Spleen (tissue), 11 donors: ENCODE data around the gene RGMA. TPM values are rescaled to one million over a fixed set of nuclear protein-coding genes. Genes with fewer than 3 reads are reported as not detected.
"Not testable (repeated sequence)": the region's sequence is repeated elsewhere in the genome, so short reads cannot be mapped to it uniquely, and the experiment has no call there.

Experiments
- DNase-seq: peaks from one replicate; pipeline ENCODE4 v3.0.0-alpha.2; 2020
- H3K27ac ChIP-seq, 8 donors: fragments of 200-600 bp; sonication (generic) in 7 of 8; 1 replicate in 4 of 8; 2 replicates in 4 of 8; pipeline versions ENCODE4 v1.5.0 to v1.8.0; 2016 to 2021; ENCODE audit warnings: inconsistent platforms in 4 of 8, mild to moderate bottlenecking in 4 of 8, moderate library complexity in 1 of 8
- H3K27me3 ChIP-seq, 7 donors: fragments of 200-600 bp; sonication (generic) in 6 of 7; replicated peaks in 1 of 7; 1 replicate in 4 of 7; 2 replicates in 3 of 7; pipeline versions ENCODE4 v1.5.0 to v1.8.0; 2016 to 2021; ENCODE audit warnings: inconsistent platforms in 3 of 7, mild to moderate bottlenecking in 1 of 7
- H3K36me3 ChIP-seq, 6 donors: fragments of 200-600 bp; sonication (generic) in 5 of 6; 1 replicate in 4 of 6; 2 replicates in 2 of 6; pipeline versions ENCODE4 v1.5.0 to v1.8.0; 2016 to 2021; ENCODE audit warnings: inconsistent platforms in 2 of 6
- H3K4me1 ChIP-seq, 6 donors: fragments of 200-600 bp; sonication (generic) in 5 of 6; 1 replicate in 3 of 6; 2 replicates in 3 of 6; pipeline versions ENCODE4 v1.5.0 to v1.8.0; 2016 to 2021; ENCODE audit warnings: inconsistent platforms in 3 of 6
- H3K4me3 ChIP-seq, 8 donors: fragments of 200-600 bp; sonication (generic) in 7 of 8; 1 replicate in 4 of 8; 2 replicates in 4 of 8; pipeline versions ENCODE4 v1.5.0 to v1.8.0; 2016 to 2021; ENCODE audit warnings: inconsistent platforms in 4 of 8, mild to moderate bottlenecking in 4 of 8, moderate library complexity in 2 of 8
- H3K9me3 ChIP-seq, 8 donors: fragments of 200-600 bp; sonication (generic) in 7 of 8; 1 replicate in 4 of 8; 2 replicates in 4 of 8; pipeline versions ENCODE4 v1.5.0 to v1.8.0; 2016 to 2021; ENCODE audit warnings: inconsistent platforms in 4 of 8
- POLR2A ChIP-seq, 3 donors: fragments of 450-650 bp; IDR thresholded peaks; one replicate each; pipeline ENCODE4 v1.5.1; 2017; ENCODE audit warnings: antibody characterized with exemption in 3 of 3, mild to moderate bottlenecking in 1 of 3
- POLR2AphosphoS5 ChIP-seq, 3 donors: sonication (generic); formaldehyde crosslinking; IDR thresholded peaks; one replicate each; pipeline ENCODE4 v1.5.1; 2017; ENCODE audit warnings: antibody characterized with exemption in 3 of 3
- WGBS, 5 donors: extraction: QIAGEN DNeasy Blood & Tissue Kit in 3 of 5; methylation state at CpG; one replicate each; pipeline versions ENCODE4 v1.1.5 to v1.1.7; 2013 to 2018; 5-methylcytosine and 5-hydroxymethylcytosine counted together
- intact Hi-C: fragments of 100-400 bp; cut with DNase I; formaldehyde crosslinking; loops from one replicate; pipeline ENCODE4 v1.15.0; 2023; ENCODE audit warnings: low total_unique reads
- polyA plus RNA-seq, 3 donors: library from polyadenylated mRNA; stranded (reverse); fragments of 200-250 nt; gene quantifications; one replicate each; pipeline ENCODE4 v1.2.1, GENCODE V29; 2013
- total RNA-seq, 7 donors: library from RNA; depleted of rRNA in 3 of 7; stranded (reverse); fragments of >200 nt in 3 of 7; fragmentation: NEBNext Ultra II Directional in 4 of 7; extraction: Animal tissue kit (Norgen Biotek cat#: 25700) in 4 of 7; gene quantifications; one replicate each; pipeline versions ENCODE4 v1.1.0 to v1.2.1, GENCODE V29; 2016 to 2021
- TF ChIP-seq, protein P1 (sequence below), 11 experiments: fragments of 200-600 bp in 7 of 11; fragments of 450-650 bp in 4 of 11; sonication (generic) in 4 of 11; IDR thresholded peaks in 8 of 11; conservative IDR thresholded peaks in 3 of 11; 1 replicate in 7 of 11; 2 replicates in 4 of 11; pipeline versions ENCODE4 v1.4.0 to v1.8.0; 2016 to 2021; ENCODE audit warnings: antibody characterized with exemption in 11 of 11, inconsistent platforms in 4 of 11, mild to moderate bottlenecking in 1 of 11
- donor health status: healthy with polysubstance abuse.
- donor health status: DM: no; HTN: no; CAD: no; lungs with moderate emphysema.
- donor health status: DM: no; HTN: no; CAD: no.
- donor health status: Bipolar disorder and iron deficiency.
- donor health status: healthy.
- donor health status: DM: no; HTN: no; CAD: no.
- donor health status: DM: yes; HTN: yes; CAD: no.

RGMA gene
- total and polyA plus RNA-seq, 10 donors: 0.37 to 3.1 (median 1.2) TPM

DNA sequence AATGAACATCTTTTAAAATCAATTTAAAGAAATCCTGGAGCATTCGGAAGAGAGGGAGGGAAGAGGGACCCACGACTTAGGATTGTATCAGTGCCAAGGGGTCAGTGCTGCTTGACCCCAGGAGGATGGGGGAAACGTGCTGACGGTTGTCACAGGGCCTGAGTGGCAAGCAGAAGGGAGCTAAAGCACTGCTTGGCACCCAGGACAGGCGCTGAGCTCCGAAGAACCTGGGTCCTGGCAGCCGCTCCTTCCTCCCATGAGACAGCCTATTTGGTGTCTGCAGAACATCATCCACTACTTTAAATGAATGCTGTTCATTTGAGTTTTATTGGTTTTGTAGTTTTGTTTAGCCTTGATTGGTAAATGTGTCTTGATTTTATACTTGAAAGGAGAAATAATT is 54.5 kb downstream of the RGMA start:
- no peaks in the 10 kb centered on the region for H3K36me3 ChIP-seq
- 78 to 87% (median 85%) methylated on average over 7 of the region's 7 CpGs for WGBS, 5 donors
- DNase-seq: no peak
- no peaks in the 10 kb centered on the region for H3K9me3 ChIP-seq
- TF ChIP-seq POLR2AphosphoS5 (IDR thresholded peaks at IDR 0.05) (no peak), POLR2A (IDR thresholded peaks at IDR 0.05) (no peak)
- TF ChIP-seq, protein P1, sequence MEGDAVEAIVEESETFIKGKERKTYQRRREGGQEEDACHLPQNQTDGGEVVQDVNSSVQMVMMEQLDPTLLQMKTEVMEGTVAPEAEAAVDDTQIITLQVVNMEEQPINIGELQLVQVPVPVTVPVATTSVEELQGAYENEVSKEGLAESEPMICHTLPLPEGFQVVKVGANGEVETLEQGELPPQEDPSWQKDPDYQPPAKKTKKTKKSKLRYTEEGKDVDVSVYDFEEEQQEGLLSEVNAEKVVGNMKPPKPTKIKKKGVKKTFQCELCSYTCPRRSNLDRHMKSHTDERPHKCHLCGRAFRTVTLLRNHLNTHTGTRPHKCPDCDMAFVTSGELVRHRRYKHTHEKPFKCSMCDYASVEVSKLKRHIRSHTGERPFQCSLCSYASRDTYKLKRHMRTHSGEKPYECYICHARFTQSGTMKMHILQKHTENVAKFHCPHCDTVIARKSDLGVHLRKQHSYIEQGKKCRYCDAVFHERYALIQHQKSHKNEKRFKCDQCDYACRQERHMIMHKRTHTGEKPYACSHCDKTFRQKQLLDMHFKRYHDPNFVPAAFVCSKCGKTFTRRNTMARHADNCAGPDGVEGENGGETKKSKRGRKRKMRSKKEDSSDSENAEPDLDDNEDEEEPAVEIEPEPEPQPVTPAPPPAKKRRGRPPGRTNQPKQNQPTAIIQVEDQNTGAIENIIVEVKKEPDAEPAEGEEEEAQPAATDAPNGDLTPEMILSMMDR (IDR thresholded peaks at IDR 0.05 in 8 of 11, conservative IDR thresholded peaks at IDR 0.05 in 3 of 11): no peak
- intact Hi-C loops: loop anchor here (10.0 kb wide), 1 partner anchor 1090 kb away; no protein-coding TSS in a partner anchor
- H3K4me1 ChIP-seq: peaks cover 6 to 43% (median 26%) of the 10 kb centered on the region in 6 donors
- H3K4me3 ChIP-seq: no peak overlapping the region
- no peak overlapping the region for H3K27ac ChIP-seq
- peaks cover 0 to 14% (median 0%) of the 10 kb centered on the region in 7 donors for H3K27me3 ChIP-seq

DNA sequence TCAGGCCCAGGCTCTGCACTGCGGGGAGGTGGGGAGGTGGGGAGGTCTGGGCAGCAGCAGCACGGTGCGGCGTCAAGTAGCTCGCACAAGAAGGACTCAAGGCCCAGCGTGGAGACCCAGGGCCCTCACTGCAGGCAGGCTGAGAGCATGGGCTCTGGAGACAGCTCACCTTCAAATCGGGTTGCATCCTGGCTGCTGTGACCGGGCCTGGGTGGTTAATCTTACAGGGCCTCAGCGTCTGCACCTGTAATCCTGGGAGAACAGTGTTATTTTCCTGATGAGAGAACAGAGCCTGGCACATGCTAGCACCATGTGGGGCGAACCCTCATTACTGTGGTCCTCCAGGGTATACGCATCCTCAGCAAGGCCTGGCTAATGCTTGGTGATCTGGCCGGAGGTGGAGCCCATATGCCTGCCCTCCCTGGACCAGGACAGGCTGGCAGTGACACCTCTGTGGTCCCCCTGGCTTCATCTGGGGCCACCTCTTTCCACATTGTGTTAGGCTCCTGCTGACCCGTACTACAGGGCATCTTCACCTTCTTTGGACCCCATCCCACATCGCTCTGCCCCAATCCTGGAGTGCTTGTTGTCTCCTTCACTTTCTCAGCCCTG is 55.5 kb downstream of the RGMA start:
- H3K27me3 ChIP-seq: peaks cover 0 to 14% (median 0%) of the 10 kb centered on the region in 7 donors
- no peaks in the 10 kb centered on the region for H3K9me3 ChIP-seq
- intact Hi-C loops: loop anchor here (10.0 kb wide), 1 partner anchor 1091 kb away; no protein-coding TSS in a partner anchor
- no peak for DNase-seq
- H3K4me3 ChIP-seq: no peak overlapping the region
- TF ChIP-seq POLR2A (IDR thresholded peaks at IDR 0.05) (no peak), POLR2AphosphoS5 (IDR thresholded peaks at IDR 0.05) (no peak)
- TF ChIP-seq, protein P1 (IDR thresholded peaks at IDR 0.05 in 8 of 11, conservative IDR thresholded peaks at IDR 0.05 in 3 of 11): no peak
- H3K36me3 ChIP-seq: no peaks in the 10 kb centered on the region
- WGBS, 5 donors: 88 to 98% (median 91%) methylated on average over 13 to 14 of the region's 14 CpGs
- peaks cover 6 to 52% (median 34%) of the 10 kb centered on the region in 6 donors for H3K4me1 ChIP-seq
- H3K27ac ChIP-seq: no peak overlapping the region

DNA sequence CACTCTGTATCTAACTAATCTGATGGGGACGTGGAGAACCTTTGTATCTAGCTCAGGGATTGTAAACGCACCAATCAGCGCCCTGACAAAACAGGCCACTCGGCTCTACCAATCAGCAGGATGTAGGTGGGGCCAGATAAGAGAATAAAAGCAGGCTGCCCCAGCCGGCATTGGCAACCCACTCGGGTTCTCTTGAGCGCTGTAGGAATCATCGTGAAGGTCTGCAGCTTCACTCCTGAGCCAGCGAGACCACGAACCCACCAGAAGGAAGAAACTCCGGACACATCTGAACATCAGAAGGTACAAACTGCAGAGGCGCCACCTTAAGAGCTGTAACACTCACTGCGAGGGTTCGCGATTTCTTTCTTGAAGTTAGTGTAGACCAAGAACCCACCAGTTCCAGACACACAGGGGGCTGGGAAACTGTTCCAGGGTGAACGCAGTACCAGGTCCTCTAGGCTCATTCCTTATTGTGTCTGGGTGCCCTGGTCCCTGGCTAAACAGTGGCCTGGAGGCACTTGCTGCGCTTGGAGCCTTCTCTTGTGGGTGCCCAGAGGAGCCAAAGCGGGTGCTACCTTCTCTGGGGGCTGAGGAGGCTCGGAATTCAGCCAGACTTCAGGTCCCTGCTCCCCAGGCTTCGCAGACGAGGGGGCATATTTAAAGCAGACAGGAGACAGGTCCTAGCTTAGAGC is 56.4 kb downstream of the RGMA start:
- not testable (repeated sequence) for H3K4me3 ChIP-seq, H3K27ac ChIP-seq, H3K9me3 ChIP-seq, H3K36me3 ChIP-seq, DNase-seq
- peaks cover 0 to 14% (median 0%) of the 10 kb centered on the region in 7 donors for H3K27me3 ChIP-seq
- intact Hi-C loops: loop anchor here (10.0 kb wide), 1 partner anchor 1092 kb away; no protein-coding TSS in a partner anchor
- H3K4me1 ChIP-seq: peaks cover 6 to 58% (median 40%) of the 10 kb centered on the region in 6 donors
- WGBS, 5 donors: 82 to 90% (median 87%) methylated on average over 20 to 21 of the region's 21 CpGs

DNA sequence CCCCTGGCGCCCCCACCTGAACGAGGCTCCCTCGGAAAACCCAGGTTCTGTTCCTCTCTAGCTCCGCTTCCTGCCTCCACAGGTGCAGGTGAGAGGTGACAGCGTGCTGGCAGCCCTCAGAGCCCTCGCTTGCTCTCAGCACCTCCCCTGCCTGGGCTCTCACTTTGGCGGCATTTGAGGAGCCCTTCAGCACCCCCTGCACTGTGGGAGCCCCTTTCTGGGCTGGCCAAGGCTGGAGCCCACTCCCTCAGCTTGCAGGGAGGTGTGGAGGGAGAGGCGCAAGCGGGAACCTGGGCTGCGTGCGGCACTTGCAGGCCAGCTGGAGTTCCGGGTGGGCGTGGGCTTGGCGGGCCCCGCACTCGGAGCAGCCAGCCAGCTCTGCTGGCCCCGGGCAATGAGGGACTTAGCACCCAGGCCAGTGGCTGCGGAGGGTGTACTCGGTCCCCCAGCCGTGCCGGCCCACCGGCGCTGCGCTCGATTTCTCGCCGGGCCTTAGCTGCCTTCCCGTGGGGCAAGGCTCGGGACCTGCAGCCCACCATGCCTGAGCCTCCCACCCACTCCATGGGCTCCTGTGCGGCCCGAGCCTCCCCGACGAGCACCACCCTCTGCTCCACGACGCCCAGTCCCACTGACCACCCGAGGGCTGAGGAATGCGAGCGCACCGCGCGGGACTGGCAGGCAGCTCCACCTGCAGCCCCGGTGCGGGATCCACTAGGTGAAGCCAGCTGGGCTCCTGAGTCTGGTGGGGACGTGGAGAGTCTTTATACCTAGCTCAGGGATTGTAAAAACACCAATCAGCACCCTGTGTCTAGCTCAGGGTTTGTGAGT is 57.2 kb downstream of the RGMA start:
- not testable (repeated sequence) for H3K9me3 ChIP-seq, DNase-seq, H3K4me3 ChIP-seq, H3K27ac ChIP-seq
- Histone ChIP-seq H3K36me3 (peaks cover 0 to 15% (median 7%) of the 10 kb centered on the region in 6 donors), H3K4me1 (peaks cover 6 to 58% (median 47%) of the 10 kb centered on the region in 6 donors), H3K27me3 (peaks cover 0 to 10% (median 0%) of the 10 kb centered on the region in 7 donors)
- 92 to 95% (median 94%) methylated on average over 24 to 44 of the region's 44 CpGs for WGBS, 5 donors
- intact Hi-C loops: loop anchor here (10.0 kb wide), 1 partner anchor 1093 kb away; no protein-coding TSS in a partner anchor
